Activated T-cell treated with anti-CD3 and anti-CD28 coated beads for 1 hour (primary cell): ENCODE data around the gene ADGB.
"Not testable (repeated sequence)": the region's sequence is repeated elsewhere in the genome, so short reads cannot be mapped to it uniquely, and the experiment has no call there.

Source experiments
- DNase-seq: peaks from one replicate; pipeline ENCODE4 v3.0.0-alpha.2; 2020; ENCODE audit warnings: low read depth

Gene ADGB

DNA sequence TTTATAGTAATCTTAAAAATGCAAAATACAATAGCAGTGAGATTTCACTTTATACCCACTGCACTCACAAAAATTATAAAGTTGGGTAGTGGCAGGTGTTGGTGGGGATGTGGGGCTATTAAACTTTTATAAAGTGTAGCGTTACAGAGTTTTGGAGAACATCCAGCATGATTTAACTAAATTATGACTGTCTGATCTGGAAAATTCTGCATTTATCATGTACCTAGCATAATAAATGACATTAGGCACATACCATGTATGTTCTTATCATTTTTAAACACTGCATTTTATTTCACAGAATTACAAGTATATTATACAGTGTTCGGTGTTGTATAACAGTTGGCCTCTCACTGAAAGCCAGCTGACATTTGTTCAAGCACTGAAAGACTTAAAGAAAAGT, 169.9 kb downstream of the ADGB start:
- DNase-seq = no peak

DNA sequence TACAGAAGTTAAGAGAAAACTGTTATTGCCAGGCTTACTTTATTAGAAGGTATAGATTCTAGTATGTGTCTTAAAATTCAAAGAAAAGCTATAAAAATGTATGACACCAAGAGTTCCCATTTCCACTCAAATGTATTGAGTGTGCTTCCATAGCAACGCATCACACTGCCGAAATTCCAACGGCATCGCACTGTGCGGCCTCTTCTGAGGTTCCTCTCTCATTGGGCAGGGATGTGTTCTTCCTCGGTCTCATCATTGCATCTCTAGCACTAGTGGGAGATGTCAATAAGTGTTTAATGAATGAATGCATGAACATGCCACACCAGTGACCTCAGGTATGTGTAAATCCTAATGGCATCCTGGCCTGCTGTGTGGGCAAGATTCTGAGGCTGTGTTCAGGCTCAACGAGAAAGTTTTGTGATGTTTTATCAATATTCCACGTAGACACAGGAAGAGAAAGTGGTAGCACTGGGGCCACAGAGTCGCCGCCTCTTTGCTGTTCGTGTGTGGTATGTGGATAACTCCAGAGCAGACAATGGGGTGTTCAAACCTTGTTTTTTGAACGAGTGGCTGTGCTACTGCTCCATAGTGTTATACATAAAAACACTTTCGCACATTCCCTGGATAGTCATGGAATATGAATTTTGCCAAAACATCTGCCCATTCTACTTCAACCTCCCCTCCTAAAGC, 171.6 kb downstream of the ADGB start:
- no peak for DNase-seq

DNA sequence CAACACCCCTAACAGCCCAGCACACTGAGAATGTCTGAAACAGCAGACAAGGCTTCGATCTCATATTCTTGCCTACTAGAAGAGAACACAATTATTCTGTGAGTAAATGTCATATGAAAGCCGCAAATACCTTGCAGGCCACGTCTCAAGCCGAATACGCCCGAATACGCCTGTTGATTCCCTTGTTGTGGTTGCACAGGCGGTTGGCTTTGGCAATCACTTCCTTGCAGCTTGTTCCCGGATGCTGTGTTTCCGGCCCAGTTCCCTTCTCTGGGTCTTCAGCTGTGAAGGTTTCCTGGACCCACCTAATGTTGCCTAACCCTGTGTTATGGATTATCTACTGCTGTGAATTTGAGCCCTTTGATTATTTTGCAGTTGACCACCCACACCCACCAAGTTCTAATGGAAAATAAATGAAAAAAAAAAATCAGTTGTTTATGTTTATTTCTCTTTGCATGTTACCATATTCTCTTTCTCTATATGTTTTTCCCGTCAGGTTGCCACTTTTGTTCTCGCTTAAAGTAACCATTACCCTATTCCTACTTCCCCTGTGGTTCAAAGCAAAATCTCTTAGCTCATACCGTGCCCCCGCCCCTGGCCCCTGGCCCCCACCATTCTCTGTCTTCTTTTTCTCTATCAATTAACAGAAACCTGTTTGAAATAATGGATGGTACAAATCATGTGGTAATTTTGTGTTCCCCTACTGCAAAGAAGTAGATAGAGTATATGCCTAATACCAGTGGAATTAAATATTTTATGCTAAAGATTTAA, 172.4 kb downstream of the ADGB start:
- peak; percentile 3 for DNase-seq

DNA sequence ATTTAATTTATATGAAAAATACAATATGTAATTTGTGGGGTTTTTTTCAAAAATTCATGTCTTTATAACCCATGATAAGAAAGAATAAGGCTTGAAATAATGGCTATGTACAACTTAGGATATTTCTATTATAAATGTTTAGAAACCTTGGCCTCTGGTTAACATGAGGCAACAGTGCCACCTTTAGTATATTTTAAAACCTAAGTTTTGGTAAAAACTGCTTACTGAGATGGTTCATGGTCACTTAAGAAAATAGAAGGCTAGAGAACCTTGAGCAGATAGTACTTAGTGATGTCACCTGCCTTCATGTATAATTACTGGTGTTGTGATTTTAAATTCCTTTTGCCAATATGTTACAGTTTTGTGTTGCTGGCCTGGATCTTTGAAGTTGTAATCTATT, 176.4 kb downstream of the ADGB start:
- DNase-seq = no peak

DNA sequence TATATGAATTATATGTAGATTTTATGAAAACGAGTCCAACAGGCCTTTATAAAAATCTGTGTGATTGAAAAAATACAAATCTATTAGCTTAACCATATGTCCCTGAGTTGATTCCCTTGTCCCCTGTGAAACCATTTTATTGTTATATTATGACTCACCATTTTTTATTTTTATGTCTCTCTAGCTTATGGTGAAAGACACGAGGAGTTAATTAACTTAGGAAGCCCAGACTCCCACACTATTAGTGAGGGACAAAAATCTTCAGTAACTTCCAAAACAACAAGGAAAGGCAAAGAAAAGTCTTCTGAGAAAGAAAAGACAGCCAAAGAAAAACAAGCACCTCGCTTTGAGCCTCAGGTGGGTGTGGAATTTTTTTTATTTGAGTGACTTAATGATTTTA, 183.1 kb downstream of the ADGB start:
- DNase-seq = no peak

DNA sequence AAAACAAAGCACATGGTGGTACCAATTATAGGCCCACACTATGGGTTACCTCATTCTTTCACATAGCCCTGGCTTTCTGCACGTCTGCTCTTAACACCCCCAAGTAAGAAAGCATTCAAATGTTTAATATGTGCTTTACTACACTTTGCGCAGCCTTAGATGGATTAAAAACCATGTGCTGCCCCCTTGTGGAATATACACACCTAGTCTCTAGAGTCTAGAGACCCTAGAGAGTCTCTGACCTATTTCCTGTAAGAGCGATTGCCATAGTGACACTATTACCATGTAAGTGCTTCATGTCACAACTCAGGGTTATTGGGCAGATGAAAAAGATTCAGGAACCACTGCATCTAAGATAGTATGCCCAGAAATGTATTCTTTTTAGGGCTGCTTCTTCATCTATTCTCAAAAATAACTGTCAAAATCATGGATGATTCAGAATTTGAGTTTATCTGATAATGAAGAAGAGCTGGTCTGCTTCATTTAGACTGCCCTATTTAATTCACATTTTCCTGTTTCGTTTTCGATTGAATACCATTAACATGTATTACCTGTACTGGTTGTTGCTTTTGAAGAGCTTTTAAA, 186.3 kb downstream of the ADGB start:
- DNase-seq = no peak

- DNase-seq = no peak
Observed at GRCh38 chr6:146787876-146788508, 189.2 kb downstream of the ADGB start.

DNA sequence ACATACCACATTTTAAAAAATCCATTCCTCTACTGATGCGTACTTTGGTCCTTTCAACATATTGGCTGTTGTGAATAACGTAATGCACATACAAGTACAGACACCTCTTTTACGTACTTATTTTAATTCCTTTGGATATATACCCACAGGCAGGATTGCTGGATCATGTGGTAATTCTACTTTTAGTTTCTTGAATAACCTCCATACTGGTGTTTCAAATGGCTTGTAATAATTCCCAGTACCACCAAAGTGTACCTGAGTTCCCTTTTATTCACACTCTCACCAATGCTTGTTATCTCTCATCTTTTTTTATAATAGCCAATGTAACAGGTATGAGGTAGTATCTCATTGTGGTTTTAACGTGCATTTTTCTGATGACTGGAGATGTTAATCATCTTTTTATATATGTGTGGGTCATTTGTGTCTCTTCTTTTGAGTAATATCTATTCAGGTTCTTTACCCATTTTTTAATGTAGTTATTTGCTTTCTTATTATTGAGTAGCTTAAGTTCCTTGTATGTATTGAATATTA, 191.9 kb downstream of the ADGB start:
- no peak for DNase-seq

- DNase-seq = no peak
Observed at GRCh38 chr6:146791930-146792329, 193.2 kb downstream of the ADGB start.

- not testable (repeated sequence) for DNase-seq
Observed at GRCh38 chr6:146793218-146793617, 194.4 kb downstream of the ADGB start.

DNA sequence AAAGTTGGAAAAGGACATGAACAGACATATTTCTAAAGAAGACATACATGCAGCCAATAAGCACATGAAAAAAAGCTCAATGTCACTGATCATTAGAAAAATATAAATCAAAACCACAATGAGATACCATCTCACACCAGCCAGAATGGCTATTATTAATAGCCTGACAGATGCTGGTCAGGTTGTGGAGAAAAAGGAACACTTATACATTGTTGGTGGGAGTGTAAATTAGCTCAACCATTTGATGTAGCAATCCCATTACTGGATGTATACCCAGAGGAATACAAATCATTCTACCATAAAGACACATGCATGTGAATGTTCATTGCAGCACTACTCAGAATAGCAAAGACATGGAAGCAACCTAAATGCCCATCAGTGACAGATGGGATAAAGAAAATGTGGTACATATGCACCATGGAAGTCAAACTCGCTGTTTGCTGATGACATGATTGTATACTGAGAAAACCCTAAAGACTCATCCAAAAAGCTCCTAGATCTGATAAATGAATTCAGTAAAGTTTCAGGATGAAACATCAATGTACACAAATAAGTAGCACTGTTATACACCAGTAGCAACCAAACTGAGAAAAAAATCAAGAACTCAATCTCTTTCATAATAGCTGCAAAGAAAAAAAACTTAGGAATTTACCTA, 196.8 kb downstream of the ADGB start:
- no peak for DNase-seq

DNA sequence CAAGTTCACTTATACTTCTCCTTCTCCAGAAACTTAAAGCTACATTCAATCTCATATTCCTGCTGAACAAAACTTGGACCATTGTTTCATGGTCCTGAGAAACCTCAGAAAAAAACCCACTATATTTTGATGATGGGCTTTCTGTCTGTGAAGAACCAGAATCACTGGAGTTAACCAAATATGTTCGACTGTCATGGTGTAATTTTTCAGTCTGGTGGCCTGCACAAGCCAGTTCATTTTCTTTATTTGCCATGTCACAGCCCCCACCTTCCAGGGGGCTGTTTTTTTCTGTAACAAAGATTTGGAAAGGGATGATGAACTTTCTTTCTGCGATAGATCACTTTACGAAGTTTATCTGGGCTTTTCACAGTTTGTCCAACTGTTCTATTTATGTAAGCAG, 204.4 kb downstream of the ADGB start:
- not testable (repeated sequence) for DNase-seq

- DNase-seq = no peak
Observed at GRCh38 chr6:146803601-146804000, 204.8 kb downstream of the ADGB start.

GRCh38 chr6:146805546-146806325, 207.0 kb downstream of the ADGB start:
- DNase-seq = no peak

GRCh38 chr6:146809014-146809413, 210.2 kb downstream of the ADGB start:
- not testable (repeated sequence) for DNase-seq

DNA sequence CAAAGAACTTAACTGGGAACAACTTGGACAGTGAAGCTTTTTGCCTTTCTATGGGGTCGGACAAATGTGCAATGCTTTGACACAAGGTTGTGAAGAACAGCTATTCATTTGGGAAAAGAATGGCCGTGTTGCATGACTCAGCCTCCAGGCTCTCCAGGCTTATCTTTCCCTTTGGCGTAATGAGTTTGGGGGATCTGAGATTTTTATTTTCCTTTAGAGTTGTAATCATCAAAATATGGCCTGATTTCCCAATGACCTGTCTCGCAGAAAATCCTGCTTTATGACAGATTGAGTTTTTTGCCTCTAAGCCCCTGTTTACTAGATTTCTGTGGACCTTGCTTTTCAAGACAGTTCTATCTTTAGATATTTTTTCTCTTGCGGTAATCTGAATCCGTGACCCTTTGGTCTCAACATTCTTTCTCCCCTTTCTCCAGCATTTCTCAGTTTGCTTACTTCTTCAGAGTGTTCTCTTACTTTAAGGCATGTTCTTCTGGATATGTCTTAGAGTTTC, 214.1 kb downstream of the ADGB start:
- DNase-seq = not testable (repeated sequence)

DNA sequence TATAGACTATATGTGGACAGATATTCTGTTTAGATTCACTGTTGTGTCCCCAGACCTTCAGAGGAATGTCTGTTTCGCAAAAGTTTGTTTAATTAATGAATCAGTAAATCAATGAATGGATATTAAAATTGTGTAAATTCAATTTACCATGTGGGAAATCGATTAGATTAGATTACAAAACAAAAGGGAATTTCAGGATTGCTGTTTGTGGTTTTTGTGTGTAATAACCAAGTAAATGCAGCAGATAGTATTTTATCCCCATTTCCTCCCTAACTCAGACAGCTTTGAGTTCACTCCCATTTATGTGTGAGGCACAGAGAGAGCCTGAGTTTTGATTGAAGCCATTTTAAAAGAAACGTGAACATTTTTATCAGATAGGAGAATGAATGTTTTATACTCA, 214.8 kb downstream of the ADGB start:
- DNase-seq = no peak

DNA sequence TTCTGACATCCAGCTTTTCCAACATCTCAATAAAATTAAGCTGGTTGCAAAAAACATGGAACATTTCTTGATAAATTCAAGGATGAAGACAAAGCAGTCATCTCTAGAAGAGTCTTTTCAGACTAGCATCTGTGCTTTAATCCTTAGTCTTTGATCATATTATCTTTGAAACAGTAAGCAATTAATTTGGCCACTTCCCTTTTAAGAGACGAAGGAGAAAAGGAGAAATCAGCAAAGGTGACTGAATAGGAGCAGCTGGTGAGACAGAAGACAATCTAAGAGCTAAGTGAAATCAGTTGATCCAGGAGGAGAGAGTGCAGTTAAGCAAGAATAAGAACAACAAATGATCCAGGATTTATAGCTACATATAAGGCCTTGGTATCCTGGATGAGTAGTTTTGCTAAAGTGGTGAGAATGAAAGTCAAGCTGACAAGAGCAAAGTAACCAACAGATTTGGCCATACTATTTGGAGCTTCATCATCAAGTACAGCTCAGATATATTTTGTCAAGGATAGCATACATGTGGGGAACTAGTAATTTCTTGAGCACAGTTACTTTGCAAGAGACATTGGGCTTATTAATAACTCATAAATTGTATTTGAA, 215.5 kb downstream of the ADGB start:
- DNase-seq = no peak

DNA sequence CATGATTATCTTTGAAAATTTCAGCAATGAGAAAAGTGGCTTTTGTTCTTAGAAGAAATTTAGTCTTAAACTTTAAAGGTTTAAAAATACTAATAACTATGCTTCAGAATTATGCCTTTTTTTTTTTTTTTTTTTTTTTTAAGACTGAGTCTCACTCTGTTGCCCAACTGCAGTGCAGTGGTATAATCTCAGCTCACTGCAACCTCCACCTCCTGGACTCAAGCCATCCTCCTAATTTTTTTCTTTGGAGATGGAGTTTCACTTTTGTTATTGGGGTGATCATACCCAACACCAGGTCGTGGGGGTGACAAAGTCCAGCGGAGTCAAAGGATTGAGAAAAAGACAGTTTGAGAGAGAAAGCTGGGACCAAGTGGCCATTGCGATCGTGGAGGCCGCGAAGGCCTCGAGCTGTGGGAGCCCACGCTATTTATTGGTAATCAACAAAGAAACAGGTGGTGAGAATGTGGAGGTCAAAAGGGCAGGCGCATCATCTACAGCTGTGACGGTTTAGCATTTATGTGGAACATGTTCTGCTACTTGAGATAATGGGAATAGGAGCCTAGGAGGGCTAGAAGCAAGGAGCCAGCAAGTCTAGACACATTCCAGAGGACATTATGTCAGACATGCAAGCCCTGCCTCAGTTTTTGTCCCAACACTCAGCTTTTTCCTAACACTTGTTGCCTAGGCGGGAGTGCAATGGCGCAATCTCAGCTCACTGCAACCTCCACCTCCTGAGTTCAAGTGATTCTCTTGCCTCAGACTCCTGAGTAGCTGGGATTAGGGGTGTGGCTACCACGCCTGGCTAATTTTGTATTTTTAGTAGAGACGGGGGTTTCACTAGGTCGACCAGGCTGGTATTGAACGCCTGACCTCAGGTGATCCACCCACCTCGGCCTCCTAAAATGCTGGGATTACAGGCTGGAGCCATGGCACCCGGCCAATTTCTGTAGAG, 217.0 kb downstream of the ADGB start:
- DNase-seq = not testable (repeated sequence)
